IPS-11a (cell line): ENCODE data around the gene CYBB.

Source experiments
- H3K4me3 ChIP-seq: one replicate; pipeline ENCODE4 v1.5.1; 2013; ENCODE audit warnings: low read depth, low read length, control low read depth

Gene CYBB

GRCh38 chrX:37785569-37785968 is 5.7 kb downstream of the CYBB start:
- H3K4me3 ChIP-seq, result no peak overlapping the region

DNA sequence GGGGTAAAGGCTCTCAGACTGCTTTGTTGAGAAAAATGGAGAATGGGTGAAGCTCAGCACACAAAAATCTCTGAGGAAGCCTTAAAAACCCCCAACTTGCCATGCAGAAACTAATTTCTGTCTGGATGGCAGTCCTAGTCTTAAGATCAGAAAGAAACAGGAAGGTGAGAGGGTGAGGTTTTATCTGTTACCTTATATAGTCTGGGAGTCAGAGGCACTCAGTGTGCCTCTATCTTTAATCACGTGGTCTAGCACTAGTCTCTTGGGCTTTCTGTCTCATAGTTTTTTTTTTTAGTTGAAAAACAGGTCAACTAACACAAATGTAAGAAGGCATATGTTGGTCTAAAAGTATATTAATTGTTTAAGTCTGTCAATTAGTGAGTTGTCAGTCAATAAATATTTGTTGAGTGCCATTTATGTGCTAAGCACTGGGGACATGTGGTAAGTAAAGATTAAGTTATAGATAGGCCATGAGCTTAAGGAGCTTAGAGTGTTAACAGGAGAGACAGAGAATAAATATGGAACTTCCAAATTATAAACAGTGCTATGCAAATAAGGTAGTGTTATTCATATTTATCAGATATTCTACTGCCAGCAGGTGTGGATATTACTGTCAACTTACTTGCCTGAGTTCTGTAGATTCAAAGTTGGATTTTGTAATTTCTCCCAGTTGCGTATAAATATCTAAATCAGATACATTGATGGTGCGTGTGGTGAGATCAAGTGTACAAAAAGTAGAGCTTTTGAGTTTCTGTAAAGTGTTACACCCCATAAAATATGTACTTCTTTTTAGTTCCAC is 7.0 kb downstream of the CYBB start:
- no peak overlapping the region for H3K4me3 ChIP-seq

- H3K4me3 ChIP-seq, result no peak overlapping the region
Observed at GRCh38 chrX:37787423-37787869, 7.6 kb downstream of the CYBB start.

DNA sequence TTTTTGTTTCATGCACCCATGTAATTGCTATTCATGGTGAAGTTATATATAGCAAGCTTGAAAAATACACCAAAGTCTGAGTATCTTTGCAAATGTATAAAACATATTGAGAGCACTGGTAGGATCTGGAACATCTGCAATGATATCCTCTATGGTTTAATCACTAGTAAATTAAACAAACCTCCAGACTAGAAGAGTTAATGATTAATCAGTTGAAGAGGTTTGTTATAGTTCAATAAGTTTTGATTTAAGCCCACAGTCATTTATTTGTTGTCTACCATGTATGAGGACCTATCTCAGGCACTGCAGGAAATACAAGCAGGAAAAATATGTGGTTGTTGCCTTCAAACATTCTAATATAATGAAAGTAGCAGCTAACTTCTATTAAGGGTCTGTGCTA is 16.5 kb downstream of the CYBB start:
- no peak overlapping the region for H3K4me3 ChIP-seq

DNA sequence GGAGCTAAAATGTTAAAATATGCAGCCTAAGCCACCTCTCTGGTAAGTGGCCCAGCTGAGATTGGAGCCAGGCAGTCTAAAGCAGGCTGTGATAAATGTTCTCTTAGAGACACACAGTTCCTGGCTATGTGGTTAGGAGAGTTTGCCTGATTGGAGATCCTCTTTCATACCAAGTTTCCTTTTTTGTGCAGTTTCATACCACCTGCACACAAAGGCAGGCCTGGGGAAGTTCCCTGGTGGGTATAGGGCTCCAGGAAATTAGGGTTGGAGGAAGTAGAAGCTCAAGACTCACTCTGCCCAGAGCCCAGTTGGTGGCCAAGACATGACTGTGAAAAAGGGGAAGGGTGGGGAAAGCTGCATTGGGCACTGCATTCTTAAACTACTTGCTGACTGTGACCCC is 16.9 kb downstream of the CYBB start:
- no peak overlapping the region for H3K4me3 ChIP-seq

DNA sequence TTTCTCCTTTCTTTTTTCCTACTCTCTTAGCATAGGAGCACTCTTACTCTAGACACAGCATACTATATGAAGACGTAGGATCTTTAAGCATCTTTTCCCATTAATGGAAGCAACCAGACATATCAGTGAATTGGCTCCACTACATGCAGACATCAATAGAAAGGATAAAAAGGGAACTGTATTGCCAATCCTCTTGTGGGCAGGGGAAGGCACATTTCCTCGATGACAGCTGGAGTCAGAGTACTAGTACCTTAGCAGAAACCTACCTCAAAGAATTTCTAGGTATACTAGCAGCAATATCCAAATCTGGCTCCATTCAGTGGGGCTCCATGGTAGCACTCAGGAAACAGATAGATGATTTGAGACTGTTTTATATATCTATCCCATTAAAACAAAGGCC is 20.1 kb downstream of the CYBB start:
- H3K4me3 ChIP-seq, result no peak overlapping the region

GRCh38 chrX:37800717-37801116 is 20.9 kb downstream of the CYBB start:
- no peak overlapping the region for H3K4me3 ChIP-seq

GRCh38 chrX:37802028-37802427 is 22.2 kb downstream of the CYBB start:
- no peak overlapping the region for H3K4me3 ChIP-seq

- H3K4me3 ChIP-seq, result no peak overlapping the region
Observed at GRCh38 chrX:37803057-37803456, 23.2 kb downstream of the CYBB start.

- H3K4me3 ChIP-seq, result no peak overlapping the region
Observed at GRCh38 chrX:37809970-37810369, 30.1 kb downstream of the CYBB start.

GRCh38 chrX:37812110-37812509 is 32.3 kb downstream of the CYBB start:
- no peak overlapping the region for H3K4me3 ChIP-seq

GRCh38 chrX:37813570-37813969 is 33.7 kb downstream of the CYBB start:
- no peak overlapping the region for H3K4me3 ChIP-seq

GRCh38 chrX:37815366-37815765 is 35.5 kb downstream of the CYBB start:
- H3K4me3 ChIP-seq, result no peak overlapping the region

GRCh38 chrX:37816766-37817165 is 36.9 kb downstream of the CYBB start:
- H3K4me3 ChIP-seq, result no peak overlapping the region

DNA sequence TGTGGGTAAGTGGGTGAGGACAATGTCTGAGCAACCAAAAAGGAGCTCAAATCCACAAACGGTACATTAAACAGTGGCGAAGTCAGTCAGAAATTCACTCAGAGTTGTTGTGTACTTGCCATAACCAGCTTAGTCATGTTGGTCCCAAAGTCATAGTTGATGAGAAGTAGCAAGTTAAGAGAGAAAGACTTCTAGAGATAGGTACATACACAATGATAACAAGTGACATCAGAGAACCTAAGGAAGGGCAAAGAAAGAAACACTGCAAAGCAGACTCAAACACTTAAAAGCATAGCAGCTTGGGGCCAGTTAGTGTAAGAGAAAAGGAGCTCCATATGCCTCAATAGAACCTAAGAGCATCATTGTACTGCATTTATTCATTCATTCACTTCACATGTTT is 37.3 kb downstream of the CYBB start:
- H3K4me3 ChIP-seq, result no peak overlapping the region

DNA sequence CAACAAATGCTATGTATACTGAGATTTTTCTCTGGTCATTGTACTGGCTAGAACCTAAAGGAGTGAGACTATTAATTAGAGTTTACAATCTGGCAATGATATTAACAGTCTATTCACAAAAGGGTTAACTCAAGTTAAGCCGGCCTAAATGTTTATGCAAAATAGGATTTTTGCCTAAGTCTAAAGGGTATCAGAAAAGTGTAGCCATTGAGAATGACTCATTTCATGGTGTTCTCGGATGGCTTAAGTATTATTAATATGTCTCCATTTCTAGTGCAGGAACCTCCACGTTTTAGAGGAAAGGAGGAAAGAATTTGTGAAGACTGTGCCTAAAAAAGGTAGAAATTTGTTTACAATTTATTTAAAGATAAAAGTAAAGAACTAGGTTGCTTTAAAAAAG is 37.7 kb downstream of the CYBB start:
- no peak overlapping the region for H3K4me3 ChIP-seq

- no peak overlapping the region for H3K4me3 ChIP-seq
Observed at GRCh38 chrX:37818031-37818430, 38.2 kb downstream of the CYBB start.

DNA sequence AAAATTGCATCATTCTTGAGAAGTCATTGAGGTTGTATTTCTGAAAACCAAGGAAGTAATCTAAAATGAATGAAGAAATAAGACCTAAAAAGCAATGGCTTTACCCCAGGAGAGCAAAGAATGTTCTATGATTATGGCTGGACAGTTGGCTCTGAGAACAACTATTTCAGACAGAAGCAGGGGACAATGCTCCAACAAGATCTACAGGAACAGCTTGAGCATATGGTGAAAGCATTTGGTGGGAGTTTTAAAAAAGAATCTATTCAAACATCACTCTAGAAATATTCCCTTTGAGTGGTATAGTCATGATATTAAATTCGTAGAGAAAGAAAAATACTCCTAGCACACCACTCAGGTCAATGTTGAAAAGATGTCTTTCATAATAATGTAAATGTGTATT is 40.8 kb downstream of the CYBB start:
- H3K4me3 ChIP-seq, result no peak overlapping the region

- H3K4me3 ChIP-seq, result no peak overlapping the region
Observed at GRCh38 chrX:37824491-37825214, 44.8 kb downstream of the CYBB start.

- H3K4me3 ChIP-seq, result no peak overlapping the region
Observed at GRCh38 chrX:37825215-37825842, 45.5 kb downstream of the CYBB start.

- no peak overlapping the region for H3K4me3 ChIP-seq
Observed at GRCh38 chrX:37829721-37830120, 49.9 kb downstream of the CYBB start.

DNA sequence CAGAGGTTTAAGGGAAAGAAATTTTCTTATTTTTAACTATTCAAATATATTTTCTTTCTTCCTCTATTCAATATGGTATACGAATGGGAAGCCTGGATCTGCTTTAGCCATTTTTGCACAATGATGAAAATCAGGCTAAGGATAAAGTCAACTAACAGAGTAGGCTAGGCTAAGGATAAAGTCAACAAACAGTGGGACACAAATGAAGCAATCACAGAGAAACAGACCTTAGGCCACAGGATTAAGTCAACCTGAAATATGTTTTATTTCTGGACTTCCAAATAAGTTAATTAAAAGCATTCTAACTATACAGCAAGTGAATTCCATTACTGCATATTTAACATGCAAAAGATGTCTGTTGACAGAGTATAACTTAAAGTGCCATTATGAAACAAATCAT is 50.5 kb downstream of the CYBB start:
- no peak overlapping the region for H3K4me3 ChIP-seq
